HG03039 (cell line): ENCODE results near the gene CD83.
"Not testable (repeated sequence)": the region's sequence is repeated elsewhere in the genome, so short reads cannot be mapped to it uniquely, and the experiment has no call there.

Experiments
- ATAC-seq: cut with Tn5 transposase; IDR thresholded peaks from one replicate; pipeline ENCODE4 v1.9.1; 2021; ENCODE audit warnings: mild to moderate bottlenecking, moderate library complexity; ENCODE audit not compliant: unreplicated experiment

The CD83 gene, protein sequence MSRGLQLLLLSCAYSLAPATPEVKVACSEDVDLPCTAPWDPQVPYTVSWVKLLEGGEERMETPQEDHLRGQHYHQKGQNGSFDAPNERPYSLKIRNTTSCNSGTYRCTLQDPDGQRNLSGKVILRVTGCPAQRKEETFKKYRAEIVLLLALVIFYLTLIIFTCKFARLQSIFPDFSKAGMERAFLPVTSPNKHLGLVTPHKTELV

GRCh38 chr6:14117158-14118090 is at the start of gene CD83:
CD83 (plus strand) TSS chr6:14117772; CDS start chr6:14117812, 40 bp downstream.
- peak; percentile 72 for ATAC-seq

GRCh38 chr6:14068133-14068532 is 49.4 kb upstream of the CD83 start:
- no peak for ATAC-seq

GRCh38 chr6:14068623-14069022 is 48.9 kb upstream of the CD83 start:
- no peak for ATAC-seq

DNA sequence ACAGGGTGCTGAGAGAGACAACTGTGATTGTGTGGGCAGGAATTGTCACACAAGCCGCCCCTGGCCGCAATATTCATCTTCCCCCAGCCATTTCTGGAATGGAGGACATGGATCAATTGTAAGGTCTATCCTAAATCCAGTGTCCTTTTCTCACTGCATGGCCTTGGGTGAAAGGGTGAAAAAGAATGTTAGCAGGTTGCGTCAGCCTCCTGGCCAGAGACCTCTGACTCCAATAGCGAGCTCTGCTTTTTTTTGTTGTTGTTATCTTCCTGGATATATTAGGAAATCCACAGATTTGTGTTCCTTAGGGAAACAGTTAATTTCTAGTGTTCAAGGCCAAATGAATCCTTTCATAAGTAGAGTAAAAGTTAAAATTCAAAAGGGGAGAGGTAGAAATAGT is 47.1 kb upstream of the CD83 start:
- ATAC-seq = no peak

GRCh38 chr6:14072084-14072483 is 45.5 kb upstream of the CD83 start:
- no peak for ATAC-seq

- not testable (repeated sequence) for ATAC-seq
Measured at GRCh38 chr6:14073561-14074354, 43.8 kb upstream of the CD83 start.

DNA sequence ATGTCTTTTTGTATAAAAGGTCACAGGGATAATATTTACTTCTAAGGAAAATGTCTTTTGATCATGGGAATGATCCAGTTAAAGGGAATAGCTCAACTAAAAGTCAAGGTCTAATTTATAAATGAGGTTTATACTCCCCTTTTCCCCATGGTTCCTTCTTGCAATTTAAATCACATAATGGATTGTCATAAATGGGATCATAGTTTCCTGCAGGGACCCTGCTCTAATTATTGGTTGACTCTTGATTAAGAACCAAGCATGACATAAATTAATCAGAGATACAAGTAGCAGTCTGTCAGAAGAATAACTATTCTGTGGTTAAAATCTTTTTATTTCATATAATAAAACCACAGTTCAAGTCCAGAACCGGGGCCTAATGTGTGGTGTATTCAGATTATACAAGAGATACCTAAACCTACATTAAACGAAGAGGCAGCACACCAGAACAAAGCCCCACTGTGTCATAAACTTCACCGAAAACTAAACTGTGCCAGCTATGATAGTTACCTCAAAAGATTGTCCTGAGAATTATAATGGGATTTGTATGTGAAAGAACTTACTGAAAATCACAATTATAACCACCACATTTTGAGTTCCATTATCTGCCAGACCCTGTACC is 43.0 kb upstream of the CD83 start:
- ATAC-seq = no peak

DNA sequence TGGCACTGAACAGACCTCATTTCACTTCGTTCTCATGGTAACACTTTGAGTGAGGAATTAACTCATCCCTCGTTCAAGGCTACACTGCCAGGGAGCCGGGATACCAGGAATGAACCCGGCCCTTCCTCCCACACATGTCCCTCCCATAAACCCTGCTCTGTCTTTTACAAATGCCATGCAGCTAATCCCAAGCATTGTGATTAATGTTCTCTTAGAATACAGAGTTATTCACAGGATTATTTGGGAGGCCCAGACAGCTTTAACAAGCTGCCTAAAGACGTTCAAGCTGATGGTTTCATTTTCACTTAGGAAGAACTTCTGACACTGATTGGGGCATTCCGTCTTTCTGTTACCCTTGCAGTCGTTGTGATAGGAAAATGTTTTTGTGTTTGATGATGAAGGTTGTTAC is 42.5 kb upstream of the CD83 start:
- no peak for ATAC-seq

DNA sequence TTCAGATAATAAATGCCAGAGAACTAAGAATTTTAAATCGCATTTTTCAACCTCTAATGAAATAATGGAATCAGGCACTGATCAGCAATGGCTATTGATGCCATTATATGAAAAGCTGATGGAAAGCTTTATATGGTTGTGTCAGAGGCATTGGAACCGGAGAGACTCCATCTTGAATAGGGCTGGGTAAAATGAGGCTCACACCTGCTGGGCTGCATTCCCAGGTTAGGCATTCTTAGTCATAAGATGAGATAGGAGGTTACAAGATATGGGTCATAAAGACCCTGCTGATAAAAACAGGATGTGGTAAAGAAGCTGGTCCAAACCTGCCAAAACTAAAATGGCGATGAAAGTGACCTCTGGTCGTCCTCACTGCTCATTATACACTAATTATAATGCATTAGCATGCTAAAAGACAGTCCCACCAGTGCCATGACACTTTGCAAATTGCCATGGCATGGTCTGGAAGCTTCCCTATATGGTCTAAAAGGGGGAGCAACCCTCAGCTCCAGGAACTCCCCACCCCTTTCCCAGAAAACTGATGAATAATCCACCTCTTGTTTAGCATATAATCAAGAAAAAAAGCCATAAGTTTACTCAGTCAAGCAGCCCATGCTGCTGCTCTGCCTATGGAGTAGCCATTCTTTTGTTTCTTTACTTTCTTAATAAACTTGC is 40.2 kb upstream of the CD83 start:
- ATAC-seq = no peak

DNA sequence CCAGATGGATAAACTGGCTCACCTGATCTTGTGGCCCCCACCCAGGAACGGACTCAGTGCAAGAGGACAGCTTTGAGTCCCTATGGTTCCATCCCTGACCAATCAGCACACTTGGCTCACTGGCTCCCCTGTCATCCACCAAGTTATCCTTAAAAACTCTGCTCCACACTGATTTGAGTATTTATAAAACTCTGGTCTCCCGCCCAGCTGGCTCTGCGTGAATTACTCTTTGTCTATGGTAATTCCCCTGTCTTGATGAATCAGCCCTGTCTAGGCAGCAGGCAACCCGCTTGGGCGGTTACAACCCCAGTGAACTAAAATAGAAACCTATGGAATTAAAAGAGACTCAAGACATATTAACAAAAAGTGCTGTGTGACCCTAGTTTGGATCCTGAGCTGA is 38.1 kb upstream of the CD83 start:
- ATAC-seq = no peak

DNA sequence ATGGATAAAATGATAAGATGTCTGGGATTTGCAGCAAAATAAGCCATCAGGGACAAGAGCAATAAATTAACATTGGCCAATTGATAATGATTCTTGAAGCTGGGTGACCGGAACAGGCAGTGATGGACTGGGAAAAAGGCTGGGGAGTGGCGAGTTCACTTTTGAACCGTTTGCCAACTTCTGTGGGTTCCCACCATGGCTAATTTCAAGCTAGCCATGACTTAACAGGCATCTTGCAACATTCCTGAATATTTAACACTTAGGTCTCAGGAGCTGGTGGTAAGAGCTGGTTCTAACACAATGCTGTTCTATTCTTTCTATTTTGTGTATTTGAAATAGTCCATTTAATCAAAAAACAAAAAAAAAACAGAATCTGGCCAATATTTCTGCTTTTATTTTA is 37.6 kb upstream of the CD83 start:
- ATAC-seq = no peak

DNA sequence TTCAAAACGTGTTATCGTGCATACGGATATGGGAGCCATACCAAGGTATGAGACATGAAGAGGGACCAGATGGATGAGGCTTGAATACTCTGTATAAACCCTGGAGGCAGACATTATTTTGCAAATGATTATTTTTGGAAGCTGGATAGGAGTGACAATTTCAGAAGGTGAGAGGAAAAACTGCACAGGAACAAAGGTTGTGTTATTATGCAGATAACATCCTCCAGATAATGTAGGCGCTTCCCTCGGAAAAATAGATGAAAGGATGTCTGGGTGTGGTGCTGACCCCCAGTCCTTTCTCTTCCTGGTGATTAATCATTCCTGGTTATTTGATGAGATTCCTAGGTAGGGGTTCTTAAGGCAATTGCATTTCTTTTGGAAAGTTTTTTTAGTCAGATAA is 36.4 kb upstream of the CD83 start:
- no peak for ATAC-seq

- no peak for ATAC-seq
Measured at GRCh38 chr6:14082771-14083170, 34.8 kb upstream of the CD83 start.

DNA sequence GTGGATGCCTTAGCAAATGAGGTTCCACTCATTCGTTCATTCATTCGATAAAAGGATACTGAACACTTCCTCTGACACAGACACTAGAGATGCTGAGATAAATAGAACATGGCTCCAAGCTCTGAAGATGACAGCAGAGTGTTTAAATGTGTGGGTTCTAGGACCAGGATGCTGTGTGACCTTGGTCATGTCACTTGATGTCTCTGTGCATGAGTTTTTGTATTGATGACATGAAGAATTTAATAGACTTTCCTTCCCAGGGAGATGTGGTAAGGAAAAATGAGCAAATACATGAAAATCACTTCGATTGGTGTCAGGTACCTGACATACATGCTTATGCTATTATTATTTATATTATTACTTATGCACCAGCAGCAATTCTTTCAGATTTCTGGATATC is 34.3 kb upstream of the CD83 start:
- no peak for ATAC-seq

DNA sequence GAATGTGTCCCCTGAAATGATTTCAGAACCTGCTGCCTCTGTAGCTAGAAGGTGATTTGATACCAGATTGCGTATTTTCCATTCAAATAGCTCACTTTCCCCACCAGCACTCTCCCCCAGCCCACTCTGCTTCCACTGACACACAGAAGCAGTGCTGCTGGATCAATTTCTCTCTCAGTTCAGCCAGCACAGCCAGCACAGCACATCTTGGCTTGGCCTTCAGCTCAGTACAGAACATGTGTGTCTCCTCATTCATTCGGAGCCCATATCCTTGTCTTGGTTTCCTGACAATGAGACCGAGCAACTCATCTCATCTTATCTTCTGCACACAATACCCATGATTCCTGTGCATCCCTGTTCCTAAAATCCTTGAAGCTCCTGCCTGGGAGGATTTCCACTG is 33.8 kb upstream of the CD83 start:
- no peak for ATAC-seq

GRCh38 chr6:14084388-14084787 is 33.2 kb upstream of the CD83 start:
- ATAC-seq = no peak

GRCh38 chr6:14085176-14085787 is 32.3 kb upstream of the CD83 start:
- no peak for ATAC-seq

GRCh38 chr6:14086701-14087100 is 30.9 kb upstream of the CD83 start:
- no peak for ATAC-seq

GRCh38 chr6:14088600-14089192 is 28.9 kb upstream of the CD83 start:
- no peak for ATAC-seq

DNA sequence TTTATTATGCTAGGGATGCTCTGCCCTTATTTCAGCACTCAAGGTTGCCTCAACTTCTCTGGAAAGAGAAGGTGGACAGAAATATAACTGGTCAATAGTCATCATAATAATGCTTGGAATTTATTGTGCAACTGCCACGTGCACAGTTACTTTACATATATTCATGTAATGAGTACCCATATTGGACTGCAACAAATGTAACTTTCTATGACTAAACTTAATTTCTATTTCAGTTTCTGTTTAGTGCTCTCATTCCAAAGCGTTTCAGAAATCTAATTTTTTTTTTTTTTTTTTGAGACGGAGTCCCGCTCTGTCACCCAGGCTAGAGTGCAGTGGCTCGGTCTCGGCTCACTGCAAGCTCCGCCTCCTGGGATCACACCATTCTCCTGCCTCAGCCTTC is 28.3 kb upstream of the CD83 start:
- no peak for ATAC-seq
